ENCODE data around the gene SMARCA4. TPM values are rescaled to one million over a fixed set of nuclear protein-coding genes. Genes with fewer than 3 reads are reported as not detected.

The SMARCA4 gene
- total RNA-seq, 1 experiment from 2014 or later, result 261 TPM

- peaks cover 21 to 33% (median 24%) of the 10 kb centered on the region in 3 experiments for H3K36me3 Mint-ChIP-seq (ENCODE audit: insufficient read depth in 1 of 3, low read depth in 3 of 3)
- no CpG with 5 or more reads among the region's 19 CpGs for WGBS (ENCODE audit: extremely low coverage, insufficient read length, low lambda C conversion rate)
Observed at GRCh38 chr19:10975374-10976130, 14.7 kb downstream of the SMARCA4 start.

More at GRCh38 chr19:10975374-10976130, 14.7 kb downstream of the SMARCA4 start:
- no peak overlapping the region for H4K5ac ChIP-seq (ENCODE audit: insufficient read length, low read depth, low read length)
- peaks cover 3% of the 10 kb centered on the region for H3K79me1 ChIP-seq (ENCODE audit: insufficient read depth, low read depth, low read length, poor library complexity, severe bottlenecking)
- TF ChIP-seq, protein P1, sequence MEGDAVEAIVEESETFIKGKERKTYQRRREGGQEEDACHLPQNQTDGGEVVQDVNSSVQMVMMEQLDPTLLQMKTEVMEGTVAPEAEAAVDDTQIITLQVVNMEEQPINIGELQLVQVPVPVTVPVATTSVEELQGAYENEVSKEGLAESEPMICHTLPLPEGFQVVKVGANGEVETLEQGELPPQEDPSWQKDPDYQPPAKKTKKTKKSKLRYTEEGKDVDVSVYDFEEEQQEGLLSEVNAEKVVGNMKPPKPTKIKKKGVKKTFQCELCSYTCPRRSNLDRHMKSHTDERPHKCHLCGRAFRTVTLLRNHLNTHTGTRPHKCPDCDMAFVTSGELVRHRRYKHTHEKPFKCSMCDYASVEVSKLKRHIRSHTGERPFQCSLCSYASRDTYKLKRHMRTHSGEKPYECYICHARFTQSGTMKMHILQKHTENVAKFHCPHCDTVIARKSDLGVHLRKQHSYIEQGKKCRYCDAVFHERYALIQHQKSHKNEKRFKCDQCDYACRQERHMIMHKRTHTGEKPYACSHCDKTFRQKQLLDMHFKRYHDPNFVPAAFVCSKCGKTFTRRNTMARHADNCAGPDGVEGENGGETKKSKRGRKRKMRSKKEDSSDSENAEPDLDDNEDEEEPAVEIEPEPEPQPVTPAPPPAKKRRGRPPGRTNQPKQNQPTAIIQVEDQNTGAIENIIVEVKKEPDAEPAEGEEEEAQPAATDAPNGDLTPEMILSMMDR (conservative IDR thresholded peaks at IDR 0.05), result no peak
- no peak overlapping the region for H3K18ac ChIP-seq (ENCODE audit: insufficient read length, low read depth, low read length)
- peaks cover 3% of the 10 kb centered on the region for H3K23me2 ChIP-seq (ENCODE audit: insufficient read length, low read depth, low read length, poor library complexity, severe bottlenecking)
- Mint-ChIP-seq H3K27ac (peak overlapping the region; percentile 30 to 95 (median 79); a peak in 5 of 7 replicates), H3K9me3 (peaks cover 5 to 6% of the 10 kb centered on the region in 2 experiments; a peak in 4 of 5 replicates), H3K4me1 (peaks cover 14 to 17% of the 10 kb centered on the region in 2 experiments), H3K27me3 (ENCODE audit: low read depth) (no peaks in the 10 kb centered on the region), H3K4me3 (no peak overlapping the region)
- H3K4me2 ChIP-seq (ENCODE audit: insufficient read depth, insufficient read length, low read length), result no peak overlapping the region
- no peak overlapping the region for H3K27ac ChIP-seq (ENCODE audit: insufficient read length, low read depth, low read length)
- peaks cover 5% of the 10 kb centered on the region for H4K20me1 ChIP-seq (ENCODE audit: control insufficient read depth, insufficient read depth, insufficient read length)
- H2AK5ac ChIP-seq (ENCODE audit: insufficient read length, low read length), result no peak overlapping the region
- H3T11ph ChIP-seq (ENCODE audit: low read length), result no peak overlapping the region
- peaks cover 51% of the 10 kb centered on the region; the same call in 1 of the 2 replicates for H3K79me2 ChIP-seq (ENCODE audit: insufficient read depth, low read length)
- no peaks in the 10 kb centered on the region for H3K4me1 ChIP-seq (ENCODE audit: insufficient read depth, low read length)
- no peak overlapping the region for H3K14ac ChIP-seq (ENCODE audit: insufficient read depth, low read length)
- H3K27me3 ChIP-seq (ENCODE audit: insufficient read depth, low read length), result no peaks in the 10 kb centered on the region
- no peak overlapping the region for H2BK5ac ChIP-seq (ENCODE audit: insufficient read length, low read length)
- H3K9me3 ChIP-seq (ENCODE audit: control insufficient read depth, low read depth, low read length), result no peaks in the 10 kb centered on the region
- H4K8ac ChIP-seq (replicated peaks; ENCODE audit: insufficient read length, low read depth, low read length), result no peak overlapping the region
- DNase-seq, result no peak
- H2BK120ac ChIP-seq (ENCODE audit: low read depth, low read length, poor library complexity, severe bottlenecking), result no peak overlapping the region
- H3K23ac ChIP-seq (ENCODE audit: insufficient read length, low read depth, low read length), result no peak overlapping the region
- no peak overlapping the region for H2BK15ac ChIP-seq (ENCODE audit: low read depth, low read length)
- no peak overlapping the region for H4K91ac ChIP-seq (ENCODE audit: insufficient read length, low read depth, low read length)
- H2BK20ac ChIP-seq (ENCODE audit: low read depth, low read length, poor library complexity, severe bottlenecking), result no peak overlapping the region
- H3K9ac ChIP-seq (ENCODE audit: extremely low read depth, insufficient read length, low read length), result no peak overlapping the region
- H2BK12ac ChIP-seq (ENCODE audit: insufficient read length, low read depth, low read length), result no peak overlapping the region
- no peak overlapping the region for H3K56ac ChIP-seq (ENCODE audit: insufficient read length, low read depth, low read length)
- no peak overlapping the region for H2AFZ ChIP-seq (ENCODE audit: low read length)
- no peak overlapping the region for H3K4ac ChIP-seq (ENCODE audit: low read depth, low read length)
